GM19099 (cell line): ENCODE data around the gene BORCS5.

Source experiments
- POLR2A ChIP-seq: IDR thresholded peaks from 3 replicates; pipeline ENCODE4 v1.6.1; 2011; ENCODE audit warnings: low read depth; ENCODE audit not compliant: insufficient read length; ENCODE audit errors: extremely low read depth

BORCS5 gene

DNA sequence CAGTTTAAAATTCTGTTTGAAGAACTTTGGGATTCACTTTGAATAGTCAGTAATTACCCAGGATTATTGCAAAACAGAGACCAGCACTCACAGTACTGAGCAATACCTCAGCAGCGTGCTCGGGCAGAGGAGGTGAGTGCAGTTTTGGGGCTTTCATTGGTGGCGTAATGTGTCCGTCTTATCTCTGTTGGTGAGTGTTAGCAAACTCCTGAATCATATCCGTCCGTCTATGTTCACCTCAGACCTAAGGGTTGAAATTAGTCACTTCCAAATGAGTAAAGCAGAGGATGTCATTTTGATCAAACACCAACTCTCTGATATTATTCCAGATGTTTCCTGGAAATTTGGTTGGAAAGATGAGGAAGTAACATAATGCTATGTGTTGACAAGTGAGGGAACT lies 82.8 kb downstream of the BORCS5 start:
- no peak for TF ChIP-seq POLR2A

DNA sequence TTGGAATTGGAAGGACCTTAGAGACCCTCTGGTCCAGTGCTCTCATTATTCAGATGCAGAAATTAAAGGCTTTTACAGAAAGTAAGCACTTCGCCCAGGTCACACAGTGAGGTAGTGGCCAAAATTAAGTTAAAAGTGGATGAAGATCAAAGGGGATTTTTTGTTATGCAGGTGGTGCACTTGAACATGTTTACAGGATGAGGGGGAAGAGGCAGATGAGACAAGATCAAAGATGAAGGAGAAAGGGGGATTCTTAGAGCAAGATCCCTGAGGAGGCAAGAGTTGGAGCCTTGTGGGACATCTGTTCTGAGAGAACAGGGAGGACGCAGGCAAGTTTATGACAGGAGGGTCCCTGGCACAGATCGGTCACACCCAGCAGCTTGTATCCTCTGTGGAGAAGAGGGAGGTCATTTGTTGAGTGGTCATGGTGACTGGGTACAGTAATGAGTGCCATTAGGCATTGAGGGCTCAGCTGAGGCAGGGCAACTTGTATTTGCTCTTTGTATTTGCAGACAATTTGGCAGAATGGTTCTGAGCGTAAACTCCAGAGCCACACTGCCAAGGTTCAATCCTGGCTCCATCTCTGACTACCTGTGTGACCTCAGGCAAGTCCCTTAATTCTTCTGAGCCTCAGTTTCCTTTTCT lies 84.0 kb downstream of the BORCS5 start:
- no peak for TF ChIP-seq POLR2A

DNA sequence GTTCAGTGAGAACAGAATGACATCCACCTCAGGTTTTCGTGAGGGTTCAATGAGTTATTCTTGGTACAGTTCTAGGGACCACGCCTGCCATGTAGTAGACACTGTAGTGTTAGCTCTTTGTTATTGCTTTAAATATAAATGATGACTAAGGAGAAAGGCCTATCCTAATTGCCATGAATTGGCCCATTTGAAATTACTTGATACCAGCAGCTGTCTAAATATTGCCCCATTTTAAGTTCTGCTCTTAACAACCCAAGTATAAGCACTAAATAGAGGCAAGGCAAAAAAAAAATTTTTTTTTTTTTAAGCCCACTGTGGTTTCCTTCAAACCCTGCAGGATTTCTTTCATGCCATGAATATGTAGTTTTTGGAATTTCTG lies 84.5 kb downstream of the BORCS5 start:
- no peak for TF ChIP-seq POLR2A

DNA sequence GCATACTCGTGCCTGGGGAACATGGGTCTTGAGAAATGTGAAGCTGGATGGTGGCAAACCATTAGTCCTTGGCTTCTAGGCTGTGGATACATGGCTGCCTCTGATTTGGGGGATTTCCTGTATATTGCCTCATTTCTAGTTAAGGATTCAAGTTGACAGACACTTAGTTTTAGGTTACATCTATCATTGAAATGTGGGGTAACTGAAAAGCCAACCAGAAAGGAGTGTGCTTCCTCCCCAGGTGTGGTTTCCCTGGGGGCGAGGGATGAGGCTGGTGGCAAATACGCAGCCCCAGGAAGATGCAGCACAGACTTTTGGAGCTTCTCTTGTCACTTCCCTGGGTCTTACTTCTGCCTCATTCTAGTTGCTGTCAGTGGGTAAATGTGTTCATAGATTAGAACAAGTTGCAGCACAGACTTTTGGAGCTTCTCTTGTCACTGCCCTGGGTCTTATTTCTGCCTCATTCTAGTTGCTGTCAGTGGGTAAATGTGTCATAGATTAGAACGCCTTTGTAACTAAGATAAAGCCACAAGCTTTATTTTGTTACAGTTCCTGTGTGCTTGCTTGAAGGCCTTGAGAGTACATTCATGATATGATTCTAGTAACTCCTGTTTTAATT lies 85.1 kb downstream of the BORCS5 start:
- no peak for TF ChIP-seq POLR2A

DNA sequence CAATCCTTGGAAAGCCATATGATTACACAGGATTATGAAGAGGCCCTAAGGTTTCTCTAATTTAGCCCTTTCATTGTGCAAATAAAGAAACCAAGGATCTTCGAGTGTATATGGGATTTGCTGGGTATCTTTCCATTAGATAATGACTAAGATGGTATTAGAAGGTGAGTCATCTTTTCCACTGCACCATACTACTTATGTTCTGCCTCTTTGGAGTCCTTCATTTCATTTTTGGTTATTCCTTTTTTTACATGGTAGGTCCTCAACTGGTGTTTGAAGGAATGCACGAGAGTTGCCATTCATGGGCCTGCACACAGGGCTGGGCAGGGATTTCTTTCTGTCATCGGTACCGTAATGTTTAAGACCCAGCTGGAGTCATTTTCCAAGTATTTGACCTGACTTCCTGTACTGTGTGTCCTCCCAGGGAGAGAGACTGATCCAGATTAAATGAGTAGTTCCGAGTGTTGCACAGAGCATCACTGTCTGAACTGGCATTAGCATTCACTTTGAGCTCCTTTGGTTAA lies 85.7 kb downstream of the BORCS5 start:
- TF ChIP-seq POLR2A: no peak

DNA sequence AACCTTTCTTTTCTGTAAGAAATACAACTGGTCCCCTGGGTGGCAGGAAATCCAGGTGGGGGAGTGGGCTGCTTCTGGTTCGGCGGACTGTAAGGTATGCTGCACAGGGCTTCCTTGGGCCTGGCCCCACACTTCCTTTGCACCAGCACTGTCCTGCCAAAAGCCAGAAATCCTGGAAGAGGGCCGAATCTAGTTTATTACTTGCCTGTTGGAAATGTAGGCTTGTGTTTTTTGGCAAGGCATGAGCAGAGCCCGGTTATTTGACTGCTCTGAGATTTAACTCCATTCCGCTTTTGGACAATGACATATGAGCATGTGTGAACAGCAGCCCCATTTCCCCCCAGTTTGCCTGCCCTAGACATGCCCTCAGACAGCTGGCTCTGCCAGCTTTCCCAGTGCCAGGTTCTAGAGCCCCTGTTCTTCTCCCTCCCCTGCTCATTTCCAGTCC lies 86.6 kb downstream of the BORCS5 start:
- TF ChIP-seq POLR2A: no peak

DNA sequence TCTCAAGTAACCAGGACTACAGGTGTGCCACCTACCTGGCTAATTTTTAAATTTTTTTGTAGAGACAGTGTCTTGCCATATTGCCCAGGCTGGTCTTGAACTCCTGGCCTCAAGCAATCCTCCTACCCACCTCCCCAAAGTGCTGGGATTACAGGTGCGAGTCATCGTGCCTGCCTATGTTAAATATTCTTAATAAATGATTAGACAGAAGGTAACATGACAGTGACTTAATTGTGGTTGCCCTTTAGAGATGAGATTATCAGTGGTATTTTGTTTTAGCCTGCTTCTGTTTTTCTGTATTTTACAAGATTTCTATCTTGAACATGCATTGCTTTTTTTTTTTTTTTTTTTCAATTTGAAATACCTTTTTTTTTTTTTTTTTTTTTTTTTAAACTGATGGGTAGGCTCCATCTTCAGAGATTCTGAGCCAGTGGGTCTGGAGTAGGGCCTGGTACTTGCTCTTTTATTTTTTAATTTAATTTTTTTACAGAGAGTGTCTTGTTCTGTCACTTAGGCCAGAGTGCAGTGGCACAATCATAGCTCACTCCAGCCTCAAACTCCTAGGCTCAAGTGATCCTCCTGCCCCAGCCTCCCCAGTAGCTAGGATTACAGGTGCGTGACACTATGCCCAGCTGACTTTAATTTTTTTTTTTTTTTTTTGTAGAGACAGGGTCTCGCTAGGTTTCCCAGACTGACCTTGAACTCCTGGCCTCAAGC lies 88.4 kb downstream of the BORCS5 start:
- TF ChIP-seq POLR2A: no peak

DNA sequence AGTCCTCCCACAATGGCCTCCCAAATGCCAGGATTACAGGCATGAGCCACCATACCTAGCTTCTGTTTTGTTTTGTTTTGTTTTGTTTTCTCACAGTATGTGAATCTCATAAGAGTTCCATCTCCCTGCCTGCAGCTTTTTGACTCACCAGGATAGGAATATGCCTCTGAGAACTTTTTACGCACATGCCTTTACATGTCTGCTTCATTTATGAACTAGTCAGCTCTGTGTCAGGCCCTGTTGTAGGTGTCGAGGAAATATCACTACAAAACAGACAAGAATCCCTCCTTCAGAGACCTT lies 89.0 kb downstream of the BORCS5 start:
- no peak for TF ChIP-seq POLR2A

DNA sequence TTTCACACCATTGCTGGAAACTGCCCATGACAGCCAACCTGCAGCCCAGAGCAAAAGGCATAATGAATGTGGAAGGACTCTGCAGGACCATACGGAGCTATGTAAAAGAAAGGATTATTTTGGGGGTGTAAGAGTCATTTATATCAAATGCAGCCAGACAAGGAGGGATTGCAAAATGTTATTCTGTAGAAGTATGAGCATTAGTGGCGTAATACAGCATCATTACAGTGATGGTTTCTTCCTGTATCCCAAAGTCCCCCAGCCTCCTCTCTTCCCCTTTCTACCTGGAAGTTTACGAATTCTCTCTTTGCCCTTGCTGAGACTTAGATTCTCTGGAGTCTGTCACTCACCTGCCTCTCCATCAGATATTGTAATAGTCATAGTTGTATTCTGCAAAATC lies 89.9 kb downstream of the BORCS5 start:
- no peak for TF ChIP-seq POLR2A

DNA sequence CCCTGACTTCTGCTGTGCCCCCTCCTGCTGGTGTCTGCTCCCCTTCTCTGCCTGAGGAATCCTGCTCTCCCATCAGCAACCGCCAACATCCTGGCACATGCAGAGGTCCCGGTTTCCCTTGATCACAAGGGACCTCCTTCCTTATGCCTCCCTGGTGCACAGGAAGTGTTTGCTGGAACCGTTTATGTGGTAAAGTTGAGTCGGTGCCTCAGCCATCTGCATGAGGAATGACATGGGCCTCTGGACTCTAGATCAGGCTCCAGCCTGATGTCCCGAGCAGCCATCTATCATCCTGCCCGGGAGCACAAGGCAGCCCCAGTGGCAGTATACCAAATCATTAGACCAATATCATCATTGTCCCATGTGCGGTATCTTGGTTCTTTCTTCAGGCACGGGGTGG lies 90.4 kb downstream of the BORCS5 start:
- TF ChIP-seq POLR2A: no peak

DNA sequence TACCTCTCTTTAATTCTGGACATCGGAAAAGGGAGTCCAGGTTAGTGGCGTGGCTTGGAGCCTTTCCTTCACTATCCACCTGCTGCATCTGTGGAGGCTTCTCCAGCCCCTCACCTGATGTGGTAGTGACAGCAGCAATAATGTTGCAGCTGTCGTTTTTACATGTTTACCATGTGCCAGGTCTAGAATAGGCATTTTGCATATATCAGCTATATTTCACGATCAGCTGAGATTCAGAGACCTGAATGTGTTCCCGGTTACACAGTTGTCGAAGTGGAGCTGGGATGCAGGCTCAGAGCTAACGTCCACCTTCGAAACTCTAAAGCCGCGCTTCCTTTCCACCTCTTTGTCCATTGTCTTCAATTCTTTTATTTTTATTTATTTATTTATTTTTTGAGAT lies 91.0 kb downstream of the BORCS5 start:
- no peak for TF ChIP-seq POLR2A

DNA sequence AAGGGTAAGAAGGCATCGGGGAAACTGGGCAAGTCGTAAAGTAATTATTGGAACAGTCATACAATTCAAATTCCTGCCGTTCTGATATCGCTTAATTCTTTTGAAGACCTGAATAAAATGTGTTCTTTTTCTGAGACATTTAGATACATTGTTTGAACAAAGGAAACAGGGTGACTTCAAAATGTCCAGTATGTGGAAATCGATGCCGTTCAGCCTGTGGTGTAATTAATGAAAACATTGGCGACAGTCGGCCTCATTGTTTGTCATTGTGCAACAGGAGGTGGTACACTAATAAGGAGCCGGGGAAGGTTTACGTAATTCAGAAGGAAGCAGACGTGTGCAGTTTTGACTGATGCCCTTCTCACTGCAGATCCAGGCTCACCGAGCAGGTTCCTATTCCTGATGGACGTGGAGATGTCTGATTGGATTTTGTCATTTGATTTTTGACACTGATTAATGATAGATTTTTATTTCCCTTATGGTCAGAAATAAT lies 92.7 kb downstream of the BORCS5 start:
- TF ChIP-seq POLR2A: no peak

DNA sequence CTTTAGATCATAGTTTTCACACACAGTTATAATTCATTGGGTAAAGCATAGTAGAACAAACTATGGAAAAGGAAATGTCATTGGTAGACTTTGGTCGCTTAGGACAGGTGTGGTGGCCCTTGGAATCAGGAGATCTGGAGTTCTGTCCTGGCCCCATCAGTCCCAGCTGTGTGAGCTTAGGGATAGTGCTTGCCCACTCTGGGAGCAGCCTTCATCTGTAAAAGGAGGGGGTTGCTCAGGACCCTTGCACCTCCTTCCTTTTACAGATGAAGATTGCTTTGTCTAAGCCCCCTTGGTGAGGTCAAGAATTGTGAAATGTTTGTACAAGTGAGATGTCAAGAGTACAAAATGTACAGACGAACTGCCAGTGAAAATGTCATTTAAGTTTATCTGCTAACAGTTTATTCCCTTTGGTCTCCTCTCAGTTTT lies 93.2 kb downstream of the BORCS5 start:
- no peak for TF ChIP-seq POLR2A

DNA sequence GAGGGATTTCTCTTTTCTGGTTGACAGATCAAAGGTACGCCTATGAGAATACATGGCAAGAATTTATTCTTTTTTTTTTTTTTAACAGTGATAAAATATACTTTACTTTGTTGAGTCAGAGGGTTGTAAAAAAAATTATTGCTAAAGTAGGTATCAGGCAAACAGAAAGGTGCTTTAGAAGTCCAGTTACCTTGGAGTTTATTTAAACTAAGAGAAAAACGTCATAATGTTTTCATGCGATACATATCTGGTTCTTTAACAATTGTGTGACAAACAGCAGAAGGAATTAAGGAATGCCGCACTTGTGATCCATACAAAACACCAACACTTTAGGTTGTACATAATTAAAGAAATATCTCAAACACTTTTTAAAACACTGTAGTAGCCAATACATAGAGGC lies 94.2 kb downstream of the BORCS5 start:
- no peak for TF ChIP-seq POLR2A

DNA sequence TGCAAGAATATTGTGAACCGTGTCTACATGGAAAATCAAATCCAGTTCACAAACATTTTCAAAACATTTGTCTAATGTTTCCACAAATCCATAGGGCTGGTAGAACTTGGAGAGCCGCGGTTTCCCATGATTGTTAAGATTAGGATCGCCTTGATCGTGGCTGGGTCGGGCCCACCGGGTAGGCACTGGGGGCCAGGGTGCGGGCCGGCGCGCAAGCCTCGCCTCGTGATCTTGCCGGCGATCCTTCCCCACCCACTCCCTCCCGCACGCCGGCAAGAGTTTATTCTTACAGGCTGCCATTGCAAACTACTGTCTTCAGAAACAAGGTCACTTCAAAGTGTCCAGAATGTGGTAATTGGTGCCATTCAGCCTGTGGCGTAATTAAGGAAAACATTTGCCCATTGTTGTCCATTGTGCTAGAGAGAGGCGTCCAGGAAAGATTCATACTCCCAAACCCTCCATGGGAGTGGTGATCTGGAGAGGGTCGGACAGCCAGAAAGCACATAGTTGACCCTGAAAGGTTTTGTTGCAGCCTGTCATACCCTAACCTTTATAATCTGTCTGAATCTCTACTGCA lies 95.5 kb downstream of the BORCS5 start:
- no peak for TF ChIP-seq POLR2A

DNA sequence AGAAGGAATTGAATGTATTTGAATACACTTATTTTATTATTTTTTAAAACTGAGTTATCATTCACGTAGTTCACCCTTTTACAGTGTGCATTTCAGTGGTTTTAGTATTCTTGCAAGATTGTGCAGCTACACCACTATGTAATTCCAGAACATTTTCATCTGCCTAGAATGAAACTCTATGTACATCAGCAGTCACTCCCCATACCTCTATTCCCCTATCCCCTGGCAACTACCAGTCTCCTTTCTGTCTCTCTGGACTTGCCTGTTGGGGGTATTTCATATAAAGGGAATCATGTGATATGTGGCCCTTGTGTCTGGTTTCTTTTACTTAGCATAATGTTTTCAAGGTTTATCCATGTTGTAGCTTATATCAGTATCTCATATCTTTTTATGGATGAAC lies 96.8 kb downstream of the BORCS5 start:
- no peak for TF ChIP-seq POLR2A
